ENCODE results near the gene CENPX.
A peak's percentile ranks its signal among the peaks of the same experiment; 100 is the strongest.

CENPX gene

DNA sequence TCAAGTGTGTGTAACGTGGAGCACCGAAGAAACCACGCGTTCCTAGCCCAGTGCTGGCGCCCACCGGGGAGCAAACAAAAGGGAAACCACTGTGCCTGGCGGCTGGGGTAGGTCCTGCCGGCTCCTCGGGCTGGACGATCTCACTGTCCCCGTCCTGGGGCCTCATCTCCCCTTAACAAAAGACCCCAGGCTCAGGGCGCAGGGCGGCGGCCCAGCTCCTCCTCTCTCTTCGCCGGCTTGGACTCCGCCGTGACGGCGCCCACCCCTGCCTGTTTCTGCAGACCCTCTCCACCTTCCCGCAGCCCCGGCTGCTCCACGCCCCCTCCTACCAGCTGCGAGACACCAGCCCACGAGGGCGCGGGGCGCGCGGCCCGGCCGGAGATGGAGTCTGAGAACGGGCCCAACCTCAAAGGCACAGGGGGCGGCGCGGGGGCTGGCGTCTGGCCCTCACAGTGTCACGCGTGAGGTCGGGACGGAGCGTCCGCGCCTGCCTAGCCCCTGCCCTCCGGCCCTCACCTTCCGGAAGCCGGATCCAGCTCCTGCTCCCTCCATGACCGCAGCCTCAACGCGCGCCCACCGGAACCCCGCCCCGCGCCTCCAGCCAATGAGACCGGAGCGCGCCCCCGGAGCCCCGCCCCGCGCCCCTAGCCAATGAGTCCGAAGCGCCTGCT, at the start of gene CENPX:
Gene CENPX, minus strand, starts transcription at position 569 of the 671 bp plus-strand sequence. Its CDS starts 17 bp downstream, at position 552.
- Histone ChIP-seq H3K4me1 (ENCODE audit: control insufficient read depth in 2 of 2, insufficient read depth in 2 of 2, low read length in 2 of 2) (peaks cover 23% of the 10 kb centered on the region in 2 donors), H3K9me3 (ENCODE audit: control insufficient read depth in 2 of 2, low read length in 2 of 2) (no peaks in the 10 kb centered on the region), H3K27me3 (ENCODE audit: control insufficient read depth in 2 of 2, insufficient read depth in 2 of 2, low read length in 2 of 2) (no peaks in the 10 kb centered on the region), H3K4me3 (ENCODE audit: low read length in 2 of 2) (peak within 1 kb of the TSS; percentile 85 to 90), H3K9ac (ENCODE audit: low read depth in 1 of 2, low read length in 2 of 2) (peak within 1 kb of the TSS; percentile 84 to 92), H3K27ac (ENCODE audit: low read depth in 2 of 2, low read length in 2 of 2) (peak within 1 kb of the TSS; percentile 76 to 81), H3K36me3 (ENCODE audit: control insufficient read depth in 2 of 2, insufficient read depth in 2 of 2, low read length in 2 of 2) (peaks cover 0 to 3% of the 10 kb centered on the region in 2 donors)

DNA sequence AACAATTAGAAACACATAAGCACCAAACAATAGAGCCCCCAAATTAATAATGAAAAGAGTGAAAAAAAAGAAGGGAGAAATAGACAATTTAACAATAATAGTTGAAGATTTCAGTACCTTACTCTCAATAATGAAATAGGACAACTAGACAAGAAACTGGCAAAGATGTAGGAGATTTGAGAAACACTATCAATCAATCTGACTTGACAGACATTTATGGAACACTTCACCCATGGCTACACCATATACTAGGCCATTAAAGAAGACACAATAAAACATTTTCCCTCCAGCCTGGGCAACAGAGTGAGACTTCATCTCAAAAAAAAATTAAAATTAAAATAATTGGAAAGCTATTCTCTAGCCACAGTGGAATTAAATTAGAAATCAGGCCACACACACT, 47.9 kb upstream of the CENPX start:
- Histone ChIP-seq H3K27me3 (ENCODE audit: control insufficient read depth in 2 of 2, insufficient read depth in 2 of 2, low read length in 2 of 2) (no peaks in the 10 kb centered on the region), H3K4me3 (ENCODE audit: low read length in 2 of 2) (no peak overlapping the region), H3K9me3 (ENCODE audit: control insufficient read depth in 2 of 2, low read length in 2 of 2) (no peaks in the 10 kb centered on the region), H3K27ac (ENCODE audit: low read depth in 2 of 2, low read length in 2 of 2) (no peak overlapping the region), H3K4me1 (ENCODE audit: control insufficient read depth in 2 of 2, insufficient read depth in 2 of 2, low read length in 2 of 2) (peaks cover 2 to 10% of the 10 kb centered on the region in 2 donors), H3K9ac (ENCODE audit: low read depth in 1 of 2, low read length in 2 of 2) (no peak overlapping the region), H3K36me3 (ENCODE audit: control insufficient read depth in 2 of 2, insufficient read depth in 2 of 2, low read length in 2 of 2) (no peaks in the 10 kb centered on the region)

DNA sequence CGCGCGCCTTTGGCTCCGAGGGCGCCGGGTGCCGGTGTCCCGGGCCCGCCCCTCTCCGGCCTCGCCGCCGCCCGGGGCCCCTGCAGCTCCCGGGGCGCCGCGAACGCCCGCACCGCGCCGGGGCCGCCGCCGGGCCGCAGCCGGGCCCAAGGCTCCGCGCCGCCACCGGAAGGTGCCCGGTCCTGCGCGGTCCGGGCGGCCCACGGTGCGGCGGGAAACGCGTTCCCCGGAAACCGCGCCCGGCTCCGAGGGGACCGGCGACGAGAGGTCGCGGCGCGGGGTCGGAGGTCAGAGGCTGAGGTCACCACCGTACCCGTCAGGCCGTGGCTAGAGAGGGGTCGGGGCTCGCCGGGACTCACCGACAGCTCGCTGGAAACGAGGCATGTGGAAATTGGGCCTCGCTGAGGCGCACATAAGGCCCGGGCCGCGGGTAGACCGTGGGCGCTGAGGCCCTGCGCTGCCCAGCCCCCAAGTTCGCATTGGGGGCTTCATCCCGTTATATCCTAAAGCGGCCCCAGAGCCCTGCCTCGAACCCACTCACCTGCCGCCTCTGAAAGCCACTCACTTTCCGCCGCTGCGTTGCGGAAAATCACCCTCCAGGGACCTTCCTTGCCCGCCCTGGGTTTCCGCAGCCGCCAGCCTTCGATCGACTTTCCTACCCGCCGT, 43.1 kb upstream of the CENPX start, which contains the start of gene DUS1L:
Gene DUS1L, minus strand, starts transcription at position 167 of the 666 bp plus-strand sequence. CDS start 745 bp downstream, outside the sequence.
- no peaks in the 10 kb centered on the region for H3K9me3 ChIP-seq (ENCODE audit: control insufficient read depth in 2 of 2, low read length in 2 of 2)
- no peaks in the 10 kb centered on the region for H3K27me3 ChIP-seq (ENCODE audit: control insufficient read depth in 2 of 2, insufficient read depth in 2 of 2, low read length in 2 of 2)
- peaks cover 12 to 17% of the 10 kb centered on the region in 2 donors for H3K4me1 ChIP-seq (ENCODE audit: control insufficient read depth in 2 of 2, insufficient read depth in 2 of 2, low read length in 2 of 2)
- H3K4me3 ChIP-seq (ENCODE audit: low read length in 2 of 2), result peak within 1 kb of the TSS; percentile 75 to 76
- peak within 1 kb of the TSS; percentile 71 to 75 for H3K27ac ChIP-seq (ENCODE audit: low read depth in 2 of 2, low read length in 2 of 2)
- H3K9ac ChIP-seq (ENCODE audit: low read depth in 1 of 2, low read length in 2 of 2), result peak within 1 kb of the TSS; percentile 80 to 87
- H3K36me3 ChIP-seq (ENCODE audit: control insufficient read depth in 2 of 2, insufficient read depth in 2 of 2, low read length in 2 of 2), result peaks cover 17 to 27% of the 10 kb centered on the region in 2 donors

DNA sequence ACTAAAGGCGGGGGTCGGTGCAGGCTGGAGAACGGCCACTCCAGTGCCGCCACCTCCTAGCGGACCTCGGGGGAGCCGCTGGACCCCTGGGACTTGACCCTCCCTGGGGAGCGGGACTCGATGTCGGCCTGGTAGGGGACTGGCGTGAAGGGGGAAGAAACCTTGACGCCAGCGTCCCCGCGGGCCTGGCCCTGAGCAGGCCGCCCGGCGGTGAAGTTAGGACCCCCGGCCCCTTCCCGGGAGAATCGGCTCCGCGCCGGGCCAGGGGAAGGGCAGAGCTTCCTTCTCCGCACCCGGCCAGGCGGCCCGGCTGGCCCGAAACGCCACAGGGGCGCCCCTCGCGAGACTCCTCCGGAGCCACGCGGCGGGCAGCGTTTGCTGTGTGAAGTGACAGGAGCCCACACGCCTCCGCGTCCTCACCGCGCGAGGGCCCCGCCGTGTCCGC, 42.5 kb upstream of the CENPX start:
- no peaks in the 10 kb centered on the region for H3K9me3 ChIP-seq (ENCODE audit: control insufficient read depth in 2 of 2, low read length in 2 of 2)
- H3K27ac ChIP-seq (ENCODE audit: low read depth in 2 of 2, low read length in 2 of 2), result peak overlapping the region; percentile 29 to 67

DNA sequence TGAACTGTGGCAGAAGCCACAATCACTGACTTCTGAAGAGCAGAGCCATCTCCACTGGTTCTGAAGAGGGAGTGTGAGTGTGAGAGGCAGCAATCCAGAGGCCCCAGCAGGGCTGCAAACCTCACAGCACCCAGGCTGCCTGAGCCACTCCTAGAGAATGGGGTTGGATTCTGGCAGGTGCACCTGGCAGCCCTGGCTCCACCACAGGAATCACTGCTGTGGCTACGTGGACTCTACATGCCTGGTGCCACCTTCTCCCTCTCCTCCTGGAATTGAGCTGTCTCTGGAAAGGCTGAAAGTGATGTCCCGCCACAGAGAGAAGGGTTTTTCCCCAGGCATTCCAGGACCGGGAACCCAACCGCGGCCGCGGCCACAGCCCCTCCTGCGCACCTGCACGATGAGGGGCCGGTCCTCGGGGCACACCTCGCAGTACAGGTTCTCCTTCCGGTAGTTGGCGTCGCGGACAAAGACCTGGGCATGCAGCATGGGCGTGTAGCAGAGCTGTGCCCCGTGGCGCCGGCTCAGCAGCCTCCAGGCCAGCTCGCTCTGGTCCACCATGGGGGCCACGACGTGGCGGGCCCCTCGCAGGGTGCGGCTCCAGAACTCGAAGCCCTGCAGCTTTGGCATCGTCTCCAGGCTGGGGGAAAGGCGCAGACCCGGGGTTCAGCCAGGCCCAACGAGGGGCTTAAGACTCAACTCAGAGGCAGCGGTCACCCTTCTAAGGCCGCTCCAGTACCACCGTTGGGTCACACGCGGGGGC, 41.9 kb upstream of the CENPX start:
- Histone ChIP-seq H3K27ac (ENCODE audit: low read depth in 2 of 2, low read length in 2 of 2) (peak overlapping the region; percentile 29 to 67), H3K36me3 (ENCODE audit: control insufficient read depth in 2 of 2, insufficient read depth in 2 of 2, low read length in 2 of 2) (peaks cover 26 to 39% of the 10 kb centered on the region in 2 donors), H3K4me1 (ENCODE audit: control insufficient read depth in 2 of 2, insufficient read depth in 2 of 2, low read length in 2 of 2) (peaks cover 12 to 17% of the 10 kb centered on the region in 2 donors), H3K9ac (ENCODE audit: low read depth in 1 of 2, low read length in 2 of 2) (peak overlapping the region; percentile 70 to 87), H3K4me3 (ENCODE audit: low read length in 2 of 2) (peak overlapping the region; percentile 71 to 76), H3K27me3 (ENCODE audit: control insufficient read depth in 2 of 2, insufficient read depth in 2 of 2, low read length in 2 of 2) (no peaks in the 10 kb centered on the region), H3K9me3 (ENCODE audit: control insufficient read depth in 2 of 2, low read length in 2 of 2) (no peaks in the 10 kb centered on the region)

More for the DNA sequence above, 42.5 kb upstream of the CENPX start:
- no peaks in the 10 kb centered on the region for H3K27me3 ChIP-seq (ENCODE audit: control insufficient read depth in 2 of 2, insufficient read depth in 2 of 2, low read length in 2 of 2)
- H3K36me3 ChIP-seq (ENCODE audit: control insufficient read depth in 2 of 2, insufficient read depth in 2 of 2, low read length in 2 of 2), result peaks cover 22 to 32% of the 10 kb centered on the region in 2 donors
- peak overlapping the region; percentile 71 to 76 for H3K4me3 ChIP-seq (ENCODE audit: low read length in 2 of 2)
- peaks cover 12 to 17% of the 10 kb centered on the region in 2 donors for H3K4me1 ChIP-seq (ENCODE audit: control insufficient read depth in 2 of 2, insufficient read depth in 2 of 2, low read length in 2 of 2)
- peak overlapping the region; percentile 70 to 87 for H3K9ac ChIP-seq (ENCODE audit: low read depth in 1 of 2, low read length in 2 of 2)

DNA sequence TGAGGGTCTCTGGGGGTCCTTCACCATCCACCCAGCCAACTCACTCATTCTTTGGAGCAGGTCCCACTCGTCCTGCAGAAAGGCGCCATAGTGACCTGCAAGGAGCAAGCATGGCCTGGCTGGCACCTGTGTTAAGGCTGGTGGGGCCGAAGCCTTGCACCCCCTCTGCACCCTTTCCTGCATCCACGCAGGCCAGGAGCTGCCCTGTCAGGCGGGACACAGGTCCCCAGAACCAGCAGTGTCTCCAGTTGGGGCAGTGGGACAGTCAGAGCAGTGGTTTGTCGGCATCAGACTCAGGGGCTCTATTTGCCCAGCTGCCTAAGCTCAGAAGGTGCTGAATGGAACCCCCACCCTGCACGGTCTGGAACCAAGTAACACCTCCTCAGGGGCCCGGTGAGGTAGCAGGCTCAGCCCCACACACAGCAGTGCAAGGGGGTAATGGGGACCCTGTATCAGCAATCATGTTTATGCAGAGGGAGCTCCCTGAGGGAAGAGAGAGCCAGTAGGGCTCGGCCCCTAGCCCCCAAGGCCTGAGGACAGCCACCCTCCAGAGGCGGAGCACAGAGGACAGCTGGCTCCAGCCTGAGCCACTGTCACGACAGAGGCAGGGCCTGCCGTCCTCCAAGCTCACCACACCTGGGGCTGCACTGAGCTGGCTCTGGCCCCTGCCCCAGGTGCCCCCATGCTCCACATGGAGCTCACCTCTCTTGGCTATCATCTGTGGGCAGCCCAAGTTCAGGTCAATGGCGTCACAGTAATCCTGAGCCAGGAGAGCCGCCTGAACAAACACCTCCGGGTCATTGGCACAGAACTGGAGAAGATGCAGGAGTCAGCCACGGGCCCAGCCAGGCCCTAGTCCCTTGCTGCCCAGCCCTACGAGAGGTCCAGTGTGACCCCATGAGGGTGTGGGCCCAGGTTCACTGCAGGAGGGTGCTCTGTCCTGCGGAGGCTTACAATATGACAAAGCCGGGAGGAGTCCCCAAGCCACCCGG, 41.0 kb upstream of the CENPX start:
- H3K27ac ChIP-seq (ENCODE audit: low read depth in 2 of 2, low read length in 2 of 2), result no peak overlapping the region
- H3K9ac ChIP-seq (ENCODE audit: low read depth in 1 of 2, low read length in 2 of 2), result peak overlapping the region in 1 of 2 donors; percentile 87
- no peaks in the 10 kb centered on the region for H3K27me3 ChIP-seq (ENCODE audit: control insufficient read depth in 2 of 2, insufficient read depth in 2 of 2, low read length in 2 of 2)
- H3K4me3 ChIP-seq (ENCODE audit: low read length in 2 of 2), result peak overlapping the region; percentile 71 to 76
- H3K4me1 ChIP-seq (ENCODE audit: control insufficient read depth in 2 of 2, insufficient read depth in 2 of 2, low read length in 2 of 2), result peaks cover 12 to 17% of the 10 kb centered on the region in 2 donors
- H3K9me3 ChIP-seq (ENCODE audit: control insufficient read depth in 2 of 2, low read length in 2 of 2), result no peaks in the 10 kb centered on the region
- H3K36me3 ChIP-seq (ENCODE audit: control insufficient read depth in 2 of 2, insufficient read depth in 2 of 2, low read length in 2 of 2), result peaks cover 35 to 47% of the 10 kb centered on the region in 2 donors

DNA sequence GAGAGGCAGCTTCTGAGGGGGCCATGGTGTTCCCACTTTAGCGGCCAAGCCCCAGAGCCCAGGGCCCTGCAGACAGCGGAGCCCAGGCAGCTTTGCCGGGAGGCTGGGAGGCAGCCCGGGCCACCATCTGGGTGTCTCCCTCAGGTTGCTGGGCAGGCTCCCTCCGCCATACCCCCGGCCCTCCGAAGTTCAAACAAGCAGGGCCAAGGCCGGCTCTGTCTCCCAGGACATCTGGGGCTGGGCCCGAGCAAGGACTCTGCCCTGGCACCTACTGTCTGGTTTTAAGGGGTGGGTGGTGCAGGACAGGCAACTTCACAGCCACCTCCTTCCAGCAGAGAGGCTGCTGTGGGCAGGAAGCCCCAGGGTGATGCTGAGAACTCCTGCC, 40.3 kb upstream of the CENPX start:
- H3K36me3 ChIP-seq (ENCODE audit: control insufficient read depth in 2 of 2, insufficient read depth in 2 of 2, low read length in 2 of 2), result peaks cover 40 to 49% of the 10 kb centered on the region in 2 donors
- no peak overlapping the region for H3K9ac ChIP-seq (ENCODE audit: low read depth in 1 of 2, low read length in 2 of 2)
- H3K27me3 ChIP-seq (ENCODE audit: control insufficient read depth in 2 of 2, insufficient read depth in 2 of 2, low read length in 2 of 2), result no peaks in the 10 kb centered on the region

DNA sequence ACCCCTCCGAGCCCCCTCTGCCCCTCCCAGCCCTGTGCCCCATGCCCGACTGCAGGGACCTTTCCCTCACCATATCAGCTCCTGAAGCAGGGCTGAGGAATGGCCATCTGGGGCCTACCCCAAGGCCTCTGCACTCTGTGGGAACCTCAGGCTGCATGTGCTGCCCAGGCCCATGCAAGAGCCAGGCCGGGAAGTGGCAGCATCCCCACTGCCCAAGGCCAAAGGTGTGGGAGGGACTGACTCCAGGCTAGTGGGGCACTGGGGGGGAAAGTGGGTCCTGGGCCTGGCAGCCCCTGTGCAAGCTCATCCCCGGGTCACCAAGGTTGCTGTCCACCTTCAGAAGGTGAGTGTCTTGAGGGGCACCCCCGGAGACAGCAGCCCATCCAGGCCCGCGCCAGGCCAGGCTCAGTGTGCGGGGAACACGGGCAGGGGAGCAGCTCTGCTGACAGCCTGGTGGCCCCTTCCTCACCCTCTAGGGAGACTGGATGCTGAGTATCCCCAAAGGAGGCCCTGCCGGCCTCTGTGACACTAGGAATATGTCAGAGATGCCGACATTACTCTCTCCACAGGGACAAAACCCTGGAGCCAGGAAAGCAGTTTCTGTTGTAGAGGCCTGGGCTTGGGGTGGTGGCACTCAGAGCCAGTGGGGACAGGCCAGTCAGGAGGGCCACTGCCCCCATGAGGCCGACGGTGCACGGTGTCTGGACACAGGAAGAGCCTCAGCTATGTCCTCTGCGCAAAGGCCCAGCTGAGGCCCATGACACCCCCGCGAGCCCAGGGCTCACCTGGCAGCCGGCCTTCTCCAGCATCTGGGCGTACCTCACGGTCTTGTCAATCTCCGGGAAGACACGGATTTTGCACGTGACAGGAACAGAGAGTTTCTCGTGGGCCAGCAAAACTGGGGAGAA, 39.7 kb upstream of the CENPX start:
- H3K9me3 ChIP-seq (ENCODE audit: control insufficient read depth in 2 of 2, low read length in 2 of 2), result no peaks in the 10 kb centered on the region
- H3K27me3 ChIP-seq (ENCODE audit: control insufficient read depth in 2 of 2, insufficient read depth in 2 of 2, low read length in 2 of 2), result no peaks in the 10 kb centered on the region
- no peak overlapping the region for H3K9ac ChIP-seq (ENCODE audit: low read depth in 1 of 2, low read length in 2 of 2)
- H3K4me3 ChIP-seq (ENCODE audit: low read length in 2 of 2), result no peak overlapping the region
- H3K36me3 ChIP-seq (ENCODE audit: control insufficient read depth in 2 of 2, insufficient read depth in 2 of 2, low read length in 2 of 2), result peaks cover 45 to 52% of the 10 kb centered on the region in 2 donors
- no peak overlapping the region for H3K27ac ChIP-seq (ENCODE audit: low read depth in 2 of 2, low read length in 2 of 2)
- peaks cover 12 to 17% of the 10 kb centered on the region in 2 donors for H3K4me1 ChIP-seq (ENCODE audit: control insufficient read depth in 2 of 2, insufficient read depth in 2 of 2, low read length in 2 of 2)

More for the DNA sequence above, 40.3 kb upstream of the CENPX start:
- no peak overlapping the region for H3K27ac ChIP-seq (ENCODE audit: low read depth in 2 of 2, low read length in 2 of 2)
- H3K4me1 ChIP-seq (ENCODE audit: control insufficient read depth in 2 of 2, insufficient read depth in 2 of 2, low read length in 2 of 2), result peaks cover 12 to 17% of the 10 kb centered on the region in 2 donors
- H3K4me3 ChIP-seq (ENCODE audit: low read length in 2 of 2), result no peak overlapping the region
- H3K9me3 ChIP-seq (ENCODE audit: control insufficient read depth in 2 of 2, low read length in 2 of 2), result no peaks in the 10 kb centered on the region

All from mucosa of rectum (tissue), 2 donors.